Activated CD4-positive, alpha-beta T cell treated with anti-CD3 and anti-CD28 coated beads, Interleukin-2, amount 50 U/mL, for 4 hours (primary cell): ENCODE results near the gene A1CF.
"Not testable (repeated sequence)": the region's sequence is repeated elsewhere in the genome, so short reads cannot be mapped to it uniquely, and the experiment has no call there.

ENCODE experiments used
- DNase-seq, 2 experiments: peaks; one replicate each; pipeline ENCODE4 v3.0.0-alpha.2; 2020

Gene A1CF

GRCh38 chr10:50787962-50788361 lies 97.5 kb downstream of the A1CF start:
- DNase-seq, result not testable (repeated sequence)

GRCh38 chr10:50782017-50782416 lies 103.4 kb downstream of the A1CF start:
- not testable (repeated sequence) for DNase-seq

- DNase-seq, result not testable (repeated sequence)
Measured at GRCh38 chr10:50780036-50780435, 105.4 kb downstream of the A1CF start.

GRCh38 chr10:50774868-50775267 lies 110.6 kb downstream of the A1CF start:
- DNase-seq, result not testable (repeated sequence)

- not testable (repeated sequence) for DNase-seq
Measured at GRCh38 chr10:50772042-50772441, 113.4 kb downstream of the A1CF start.

GRCh38 chr10:50766774-50767513 lies 118.5 kb downstream of the A1CF start:
- DNase-seq, result not testable (repeated sequence)
